GM12873 (cell line): ENCODE data around the gene SLC7A5.
"Not testable (repeated sequence)": the region's sequence is repeated elsewhere in the genome, so short reads cannot be mapped to it uniquely, and the experiment has no call there.

Experiments
- CTCF ChIP-seq: IDR thresholded peaks from 2 replicates; pipeline ENCODE4 v1.5.1; 2012; ENCODE audit warnings: low read depth, mild to moderate bottlenecking, moderate library complexity, low read length, control low read depth; ENCODE audit not compliant: insufficient read depth; ENCODE audit errors: missing control alignments

SLC7A5 gene

DNA sequence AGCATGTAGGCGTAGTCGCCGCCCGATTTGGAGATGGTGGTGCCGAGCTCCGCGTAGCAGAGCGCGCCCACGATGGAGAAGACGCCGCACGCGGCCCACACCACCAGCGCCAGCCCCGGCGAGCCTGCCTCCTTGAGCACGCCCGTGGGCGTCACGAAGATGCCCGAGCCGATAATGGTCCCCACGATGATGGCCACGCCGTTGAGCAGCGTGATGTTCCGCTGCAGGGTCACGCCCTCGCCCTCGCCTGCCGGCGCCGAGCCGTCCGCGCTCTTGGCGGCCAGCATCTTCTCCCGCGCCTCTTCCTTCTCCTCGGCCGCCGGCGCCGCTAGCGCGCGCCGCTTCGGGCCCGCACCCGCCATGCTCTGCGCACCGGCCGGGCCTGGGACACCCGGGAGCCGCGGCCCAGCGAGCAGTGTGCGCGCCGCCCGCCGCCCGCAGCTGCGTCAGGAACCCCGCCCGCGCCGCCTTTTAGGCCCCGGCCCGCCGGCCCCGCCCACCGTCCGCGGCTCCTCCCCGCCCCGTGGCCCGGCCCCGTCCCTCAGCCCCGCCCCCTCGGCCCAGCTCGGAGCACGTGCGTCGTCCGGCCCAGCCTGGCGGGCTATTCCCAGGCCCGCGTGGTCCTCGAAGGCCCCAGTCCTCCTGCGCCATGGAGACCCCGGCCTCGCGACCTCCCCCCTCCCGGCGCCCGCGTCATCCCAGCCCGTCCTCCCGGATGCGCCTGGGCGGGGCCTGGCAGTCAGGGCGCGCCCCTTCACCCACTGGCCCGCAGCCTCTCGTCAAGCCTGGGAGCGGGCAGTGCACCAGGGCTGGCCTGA is at the start of gene SLC7A5:
SLC7A5 (minus strand) TSS at position 447 of the 818 bp plus-strand sequence; CDS start at position 362, 85 bp downstream.
- TF ChIP-seq CTCF = not testable (repeated sequence)

DNA sequence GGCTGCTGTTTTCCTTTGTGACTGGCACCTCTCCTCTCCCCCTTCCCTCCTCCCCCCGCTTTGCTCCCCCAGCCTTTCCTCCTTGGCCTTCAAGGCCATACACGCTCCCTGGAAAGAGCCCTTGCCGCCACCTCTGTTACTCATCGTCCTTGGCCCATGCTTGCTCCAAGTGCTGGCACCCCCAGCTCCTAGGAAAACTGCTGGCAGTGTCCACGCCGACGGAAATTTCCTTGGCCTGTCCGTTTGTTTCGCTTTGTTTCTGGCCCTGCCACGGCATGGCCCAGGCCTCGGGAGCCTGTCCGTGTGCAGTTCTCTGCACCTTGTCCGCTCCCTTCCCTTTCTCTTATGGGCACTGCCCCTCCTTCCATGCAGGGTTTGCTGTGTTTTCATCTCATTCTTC is 49.0 kb upstream of the SLC7A5 start:
- no peak for TF ChIP-seq CTCF

DNA sequence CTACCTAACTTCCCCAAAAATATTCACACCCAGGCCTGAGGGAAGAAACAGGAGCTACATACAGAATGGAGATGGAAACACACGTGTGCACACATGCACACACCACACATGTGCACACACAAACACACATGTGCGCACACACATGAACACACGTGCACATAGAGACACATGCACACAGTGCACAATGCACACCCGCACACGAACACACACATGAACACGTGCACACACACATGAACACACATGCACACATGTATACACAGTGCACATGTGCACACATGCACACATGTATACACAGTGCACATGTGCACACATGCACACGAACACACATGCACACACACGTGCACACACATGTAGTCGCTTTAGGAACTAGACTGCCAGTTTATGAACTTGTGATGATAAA is 48.2 kb upstream of the SLC7A5 start:
- TF ChIP-seq CTCF = no peak

GRCh38 chr16:87914812-87915211 is 45.5 kb upstream of the SLC7A5 start:
- no peak for TF ChIP-seq CTCF

- peak; percentile 86 for TF ChIP-seq CTCF
Observed at GRCh38 chr16:87909203-87909935, 40.1 kb upstream of the SLC7A5 start.

DNA sequence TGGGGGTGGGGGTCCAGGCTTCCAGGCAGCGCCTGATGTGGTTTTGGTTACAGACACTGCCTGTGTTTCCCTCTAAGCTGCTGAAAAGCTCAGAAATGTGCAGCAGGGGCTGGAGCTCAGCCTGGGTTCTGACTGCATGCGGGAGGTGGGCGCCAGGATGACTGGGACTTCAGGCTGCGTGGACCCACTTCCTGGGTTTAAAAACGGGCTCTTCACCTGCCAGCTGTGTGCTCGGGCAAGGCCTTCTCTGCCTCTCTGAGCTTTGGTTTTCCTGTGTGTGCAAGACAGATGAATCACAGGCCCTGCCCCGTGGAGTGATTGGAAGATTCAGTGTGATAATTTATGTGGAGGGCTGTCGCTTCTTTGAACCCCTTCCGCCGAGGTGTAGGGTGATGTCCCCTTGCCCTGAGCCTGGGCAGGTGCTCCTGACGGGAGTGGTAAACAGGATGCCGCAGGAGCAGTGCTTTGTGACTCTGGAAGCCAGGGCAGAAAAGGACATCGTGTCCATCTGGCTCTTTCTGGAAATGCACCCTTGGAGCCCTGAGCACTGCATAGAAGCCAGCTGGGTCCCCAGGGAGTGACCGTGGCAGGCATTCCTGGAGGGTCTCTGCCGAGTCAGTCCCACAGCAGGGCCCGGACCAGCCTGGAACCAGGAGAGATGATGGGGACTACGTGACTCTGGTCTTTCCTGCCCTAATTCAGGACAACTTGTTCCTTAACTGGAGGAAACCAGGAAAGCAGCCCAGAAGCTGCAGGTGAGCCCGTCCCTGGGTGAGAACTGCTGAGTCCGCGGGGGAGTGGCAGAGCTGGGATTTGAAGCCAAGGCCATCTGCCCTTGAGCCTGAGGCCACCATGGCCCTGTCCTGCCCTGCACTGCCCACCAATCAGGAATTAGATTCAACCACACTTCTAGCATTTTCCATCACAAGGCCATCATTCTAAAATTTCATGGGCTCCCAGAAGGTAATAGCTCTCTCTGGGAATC is 28.5 kb upstream of the SLC7A5 start:
- TF ChIP-seq CTCF = no peak

DNA sequence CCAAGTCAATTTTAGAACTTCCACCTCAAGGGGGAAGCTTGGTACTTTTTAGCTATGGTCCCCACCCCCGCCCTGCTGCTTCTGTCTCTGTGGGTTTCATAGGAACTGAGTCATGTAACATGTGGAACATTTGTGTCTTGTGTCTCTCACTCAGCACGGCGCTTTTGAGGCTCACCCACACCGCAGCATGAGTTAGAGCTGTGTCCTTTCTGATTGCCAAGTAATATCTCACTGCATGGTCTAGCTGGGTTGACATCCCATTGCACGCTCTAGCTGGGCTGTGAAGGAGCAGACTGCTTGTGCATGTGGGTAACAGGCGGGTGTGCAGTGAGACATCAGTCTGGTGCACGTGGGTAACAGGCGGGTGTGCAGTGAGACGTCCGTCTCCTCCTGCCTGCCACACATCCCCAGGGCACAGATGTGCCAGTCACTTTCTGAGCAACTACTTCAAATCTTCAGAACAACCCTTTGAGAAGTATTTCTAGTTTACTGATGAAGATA is 26.4 kb upstream of the SLC7A5 start:
- no peak for TF ChIP-seq CTCF
